Activated naive CD8-positive, alpha-beta T cell treated with anti-CD3 and anti-CD28 coated beads, Interleukin-2, amount 10 ng/mL, durations not matched to agents 7 days and 5 days (primary cell): ENCODE data around the gene CXCL5. TPM values are rescaled to one million over a fixed set of nuclear protein-coding genes. Genes with fewer than 3 reads are reported as not detected.
"Not testable (repeated sequence)": the region's sequence is repeated elsewhere in the genome, so short reads cannot be mapped to it uniquely, and the experiment has no call there.

Experiments
- ATAC-seq: fragments of 150-1000 bp; cut with Tn5 transposase; one replicate; pipeline ENCODE4 v1.10.0; 2021; ENCODE audit warnings: low read depth, moderate library complexity
- POLR2A ChIA-PET: fragments of 350-600 bp; sonication (Branson Sonifier 250); formaldehyde crosslinking; loops from one replicate; lab custom pipeline; 2021; ENCODE audit warnings: antibody characterized with exemption; lab: Charles Lee
- DNase-seq: peaks from one replicate; pipeline ENCODE4 v3.0.0; 2021
- H3K27ac Mint-ChIP-seq: one replicate; pipeline ENCODE4 v1.8.0; 2022; ENCODE audit warnings: mild to moderate bottlenecking, mixed read lengths
- H3K27me3 Mint-ChIP-seq: one replicate; pipeline ENCODE4 v1.8.0; 2022; ENCODE audit warnings: mild to moderate bottlenecking, moderate library complexity, mixed read lengths
- H3K36me3 Mint-ChIP-seq: one replicate; pipeline ENCODE4 v1.8.0; 2021; ENCODE audit warnings: mild to moderate bottlenecking, mixed read lengths
- H3K4me1 Mint-ChIP-seq: one replicate; pipeline ENCODE4 v1.8.0; 2021; ENCODE audit warnings: mixed read lengths
- H3K4me3 Mint-ChIP-seq: one replicate; pipeline ENCODE4 v1.8.0; 2022; ENCODE audit warnings: mild to moderate bottlenecking, moderate library complexity, mixed read lengths
- H3K9me3 Mint-ChIP-seq: one replicate; pipeline ENCODE4 v1.8.0; 2021; ENCODE audit warnings: mixed read lengths
- total RNA-seq, 2 experiments: library from RNA; stranded (reverse); gene quantifications; one replicate each; pipeline ENCODE4 v1.2.3, GENCODE V29; 2021

Gene CXCL5
- total RNA-seq, 2 experiments from 2014 or later = not detected

GRCh38 chr4:73976217-73976616 lies 22.3 kb downstream of the CXCL5 start:
- no peaks in the 10 kb centered on the region for H3K4me1 Mint-ChIP-seq
- peaks cover 3% of the 10 kb centered on the region for H3K9me3 Mint-ChIP-seq
- no peak for DNase-seq

DNA sequence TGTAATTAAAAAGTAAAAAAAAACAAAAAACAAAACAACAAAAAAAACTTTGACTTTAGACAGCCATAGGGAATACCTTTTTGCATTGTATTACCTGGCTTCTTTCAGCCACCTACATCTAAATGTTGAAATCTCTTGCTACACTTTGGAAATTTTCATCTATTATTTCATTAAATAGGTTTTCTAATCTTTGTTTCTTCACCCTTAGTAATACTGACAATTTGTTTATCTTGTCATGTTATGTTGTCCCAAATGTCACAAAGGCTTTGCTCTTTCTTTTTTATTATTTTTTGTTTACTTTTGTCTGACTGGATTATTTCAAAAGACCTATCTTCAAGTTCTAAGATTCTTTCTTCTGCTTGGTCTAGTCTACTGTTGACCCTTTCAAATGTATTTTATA lies 24.1 kb downstream of the CXCL5 start:
- no peak for ATAC-seq
- POLR2A ChIA-PET = no interaction called here

More at GRCh38 chr4:73976217-73976616, 22.3 kb downstream of the CXCL5 start:
- no peaks in the 10 kb centered on the region for H3K36me3 Mint-ChIP-seq
- H3K27me3 Mint-ChIP-seq = no peaks in the 10 kb centered on the region
- no peak for ATAC-seq
- H3K27ac Mint-ChIP-seq = no peak overlapping the region
- POLR2A ChIA-PET = no interaction called here
- no peak overlapping the region for H3K4me3 Mint-ChIP-seq

GRCh38 chr4:73970945-73971344 lies 27.5 kb downstream of the CXCL5 start:
- H3K27me3 Mint-ChIP-seq = no peaks in the 10 kb centered on the region
- no peak for DNase-seq
- H3K4me3 Mint-ChIP-seq = no peak overlapping the region
- no peaks in the 10 kb centered on the region for H3K4me1 Mint-ChIP-seq
- no peaks in the 10 kb centered on the region for H3K36me3 Mint-ChIP-seq
- POLR2A ChIA-PET = no interaction called here
- ATAC-seq = no peak
- H3K9me3 Mint-ChIP-seq = peaks cover 3% of the 10 kb centered on the region
- H3K27ac Mint-ChIP-seq = no peak overlapping the region

More for the DNA sequence above, 24.1 kb downstream of the CXCL5 start:
- no peaks in the 10 kb centered on the region for H3K4me1 Mint-ChIP-seq
- no peak overlapping the region for H3K4me3 Mint-ChIP-seq
- H3K36me3 Mint-ChIP-seq = no peaks in the 10 kb centered on the region
- no peak overlapping the region for H3K27ac Mint-ChIP-seq
- peaks cover 3% of the 10 kb centered on the region for H3K9me3 Mint-ChIP-seq
- no peaks in the 10 kb centered on the region for H3K27me3 Mint-ChIP-seq
- no peak for DNase-seq

DNA sequence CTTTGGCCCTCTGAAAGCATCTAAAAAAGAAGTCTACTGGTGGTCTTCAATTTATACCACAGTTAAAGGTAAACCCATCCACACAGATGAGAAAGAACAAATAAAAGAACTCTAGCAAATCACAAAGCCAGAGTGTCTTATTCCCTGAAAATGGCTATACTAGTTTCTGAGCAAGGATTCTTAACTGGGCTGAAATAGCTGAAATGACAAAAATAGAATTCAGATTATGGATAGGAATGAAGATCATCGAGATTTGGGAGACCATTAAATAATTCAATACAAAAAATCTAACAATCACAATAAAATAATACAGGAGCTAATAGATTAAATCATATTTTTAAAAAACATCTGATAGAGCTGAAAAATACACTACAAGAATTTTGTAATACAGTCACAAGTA lies 28.5 kb downstream of the CXCL5 start:
- DNase-seq (no peak), ATAC-seq (no peak)
- Mint-ChIP-seq H3K27ac (no peak overlapping the region), H3K27me3 (no peaks in the 10 kb centered on the region), H3K4me3 (no peak overlapping the region), H3K9me3 (peaks cover 3% of the 10 kb centered on the region), H3K36me3 (no peaks in the 10 kb centered on the region), H3K4me1 (no peaks in the 10 kb centered on the region)
- POLR2A ChIA-PET = no interaction called here

- no peaks in the 10 kb centered on the region for H3K27me3 Mint-ChIP-seq
- no peak for DNase-seq
- no peak overlapping the region for H3K27ac Mint-ChIP-seq
- H3K9me3 Mint-ChIP-seq = peaks cover 4% of the 10 kb centered on the region
- H3K4me1 Mint-ChIP-seq = no peaks in the 10 kb centered on the region
- POLR2A ChIA-PET = no interaction called here
- H3K4me3 Mint-ChIP-seq = no peak overlapping the region
- no peaks in the 10 kb centered on the region for H3K36me3 Mint-ChIP-seq
- ATAC-seq = no peak
These were observed 30.6 kb downstream of the CXCL5 start for GRCh38 chr4:73967866-73968265.

DNA sequence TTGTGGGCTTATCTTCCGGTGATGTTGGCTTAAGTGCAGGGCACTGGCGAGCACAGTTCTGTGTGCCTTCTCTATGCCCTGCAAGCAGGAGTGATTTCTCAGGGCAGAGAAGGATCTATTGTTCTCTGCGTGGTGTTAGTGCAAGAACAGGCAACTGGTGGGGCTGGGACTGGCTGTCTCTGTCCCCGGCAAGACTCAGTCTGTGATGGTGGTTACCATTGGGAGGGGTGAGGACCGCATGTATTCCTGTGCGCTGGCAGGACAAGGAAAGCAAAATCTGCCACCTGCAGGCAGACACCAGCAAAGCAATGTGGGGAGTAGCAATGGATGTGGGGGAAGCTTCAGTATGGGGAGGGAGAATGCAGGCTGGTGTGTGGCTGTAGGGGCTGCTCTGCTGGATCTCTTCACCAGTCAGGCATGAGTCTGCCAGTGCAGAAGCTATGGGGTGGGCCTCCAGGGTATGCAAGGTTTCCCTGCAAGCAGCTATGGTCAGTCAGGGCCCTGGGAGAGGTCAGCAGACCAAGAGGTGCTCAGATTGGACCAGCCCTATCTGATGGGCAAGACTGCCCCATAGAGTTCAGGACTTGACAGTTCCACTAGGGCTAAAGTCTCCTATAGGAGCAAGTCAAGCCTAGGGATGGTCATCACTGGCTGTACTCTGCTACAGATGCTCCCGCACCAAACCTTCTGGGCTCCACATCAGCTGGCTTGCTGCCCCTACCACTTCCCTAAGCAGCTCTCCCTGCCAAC lies 33.4 kb downstream of the CXCL5 start:
- no peaks in the 10 kb centered on the region for H3K36me3 Mint-ChIP-seq
- ATAC-seq = no peak
- no peak overlapping the region for H3K27ac Mint-ChIP-seq
- H3K9me3 Mint-ChIP-seq = peaks cover 4% of the 10 kb centered on the region
- POLR2A ChIA-PET = no interaction called here
- H3K27me3 Mint-ChIP-seq = no peaks in the 10 kb centered on the region
- no peaks in the 10 kb centered on the region for H3K4me1 Mint-ChIP-seq
- no peak for DNase-seq
- H3K4me3 Mint-ChIP-seq = no peak overlapping the region

DNA sequence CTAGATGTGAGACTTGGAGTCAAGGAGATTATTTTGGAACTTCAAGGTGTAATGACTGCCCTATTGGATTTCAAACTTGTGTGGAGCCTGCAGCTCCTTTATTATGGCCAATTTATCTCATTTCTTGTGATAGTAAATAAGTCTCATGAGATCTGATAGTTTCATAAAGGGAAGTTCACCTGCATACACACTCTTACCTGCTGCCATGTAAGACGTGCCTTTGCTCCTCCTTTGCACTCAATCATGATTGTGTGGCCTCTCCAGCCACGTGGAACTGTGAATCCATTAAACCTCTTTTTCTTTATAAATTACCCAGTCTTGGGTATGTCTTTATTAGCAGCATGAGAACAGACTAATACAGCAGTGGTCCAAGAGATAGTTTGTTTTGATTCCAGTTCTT lies 35.8 kb downstream of the CXCL5 start:
- POLR2A ChIA-PET = no interaction called here
- no peak for ATAC-seq

GRCh38 chr4:73959041-73959440 lies 39.4 kb downstream of the CXCL5 start:
- H3K27ac Mint-ChIP-seq, H3K4me3 Mint-ChIP-seq, H3K9me3 Mint-ChIP-seq, H3K27me3 Mint-ChIP-seq, H3K36me3 Mint-ChIP-seq, POLR2A ChIA-PET, DNase-seq, ATAC-seq, H3K4me1 Mint-ChIP-seq: not testable (repeated sequence)

More for the DNA sequence above, 35.8 kb downstream of the CXCL5 start:
- no peak for DNase-seq
- no peaks in the 10 kb centered on the region for H3K36me3 Mint-ChIP-seq
- H3K4me1 Mint-ChIP-seq = no peaks in the 10 kb centered on the region
- no peak overlapping the region for H3K27ac Mint-ChIP-seq
- H3K27me3 Mint-ChIP-seq = no peaks in the 10 kb centered on the region
- no peak overlapping the region for H3K4me3 Mint-ChIP-seq
- peaks cover 4% of the 10 kb centered on the region for H3K9me3 Mint-ChIP-seq

DNA sequence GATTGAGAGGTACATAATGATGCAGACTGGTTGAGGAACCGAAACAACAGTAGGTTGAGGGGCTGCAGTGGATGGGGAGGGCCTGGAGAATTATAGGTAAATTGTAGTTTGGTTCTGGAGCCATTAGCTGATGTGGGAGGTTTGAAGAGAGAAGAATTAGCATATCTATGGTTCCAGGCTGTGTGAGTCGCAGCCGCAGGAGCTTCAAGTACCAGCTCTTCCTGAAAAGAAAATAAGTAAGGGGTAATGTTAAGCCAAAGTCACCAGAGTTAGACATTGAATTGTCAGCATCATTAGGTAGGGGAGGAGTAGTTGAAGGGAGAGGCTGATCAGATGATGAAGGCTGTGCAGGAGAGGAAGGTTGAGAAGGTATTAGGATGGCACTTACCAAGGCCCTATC lies 46.1 kb downstream of the CXCL5 start:
- H3K27ac Mint-ChIP-seq = no peak overlapping the region
- POLR2A ChIA-PET = no interaction called here

DNA sequence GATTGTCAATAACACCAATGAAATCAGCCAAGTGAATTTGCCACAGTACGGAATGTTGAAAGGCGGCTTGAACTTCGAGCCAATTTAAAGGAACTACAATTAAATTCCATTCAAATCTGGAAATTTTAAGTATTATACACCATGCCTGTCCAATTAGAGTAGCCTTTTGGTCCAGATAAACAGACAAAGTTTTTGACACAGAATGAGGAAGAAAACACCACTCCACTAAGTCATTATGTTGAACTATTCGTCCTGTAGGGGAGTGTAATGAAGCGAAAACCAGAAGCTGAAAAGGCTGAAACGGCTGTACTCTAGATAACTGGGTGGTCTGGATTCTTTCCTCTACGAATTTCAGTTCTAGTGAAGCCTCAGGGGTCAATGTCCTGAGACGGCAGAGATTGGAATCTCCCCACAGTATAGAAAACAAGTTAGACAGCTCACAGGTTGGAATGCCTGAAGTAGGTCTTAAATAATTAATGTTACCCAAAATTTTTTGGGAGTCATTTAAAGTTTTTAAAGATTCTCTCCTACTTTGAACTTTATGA lies 48.0 kb downstream of the CXCL5 start:
- H3K4me3 Mint-ChIP-seq, ATAC-seq, H3K27me3 Mint-ChIP-seq, H3K27ac Mint-ChIP-seq, H3K36me3 Mint-ChIP-seq, H3K4me1 Mint-ChIP-seq, POLR2A ChIA-PET, DNase-seq, H3K9me3 Mint-ChIP-seq: not testable (repeated sequence)

More for the DNA sequence above, 46.1 kb downstream of the CXCL5 start:
- no peak for DNase-seq
- Mint-ChIP-seq H3K4me1 (no peaks in the 10 kb centered on the region), H3K36me3 (no peaks in the 10 kb centered on the region), H3K27me3 (no peaks in the 10 kb centered on the region), H3K4me3 (no peak overlapping the region), H3K9me3 (peaks cover 4% of the 10 kb centered on the region)
- ATAC-seq = no peak

DNA sequence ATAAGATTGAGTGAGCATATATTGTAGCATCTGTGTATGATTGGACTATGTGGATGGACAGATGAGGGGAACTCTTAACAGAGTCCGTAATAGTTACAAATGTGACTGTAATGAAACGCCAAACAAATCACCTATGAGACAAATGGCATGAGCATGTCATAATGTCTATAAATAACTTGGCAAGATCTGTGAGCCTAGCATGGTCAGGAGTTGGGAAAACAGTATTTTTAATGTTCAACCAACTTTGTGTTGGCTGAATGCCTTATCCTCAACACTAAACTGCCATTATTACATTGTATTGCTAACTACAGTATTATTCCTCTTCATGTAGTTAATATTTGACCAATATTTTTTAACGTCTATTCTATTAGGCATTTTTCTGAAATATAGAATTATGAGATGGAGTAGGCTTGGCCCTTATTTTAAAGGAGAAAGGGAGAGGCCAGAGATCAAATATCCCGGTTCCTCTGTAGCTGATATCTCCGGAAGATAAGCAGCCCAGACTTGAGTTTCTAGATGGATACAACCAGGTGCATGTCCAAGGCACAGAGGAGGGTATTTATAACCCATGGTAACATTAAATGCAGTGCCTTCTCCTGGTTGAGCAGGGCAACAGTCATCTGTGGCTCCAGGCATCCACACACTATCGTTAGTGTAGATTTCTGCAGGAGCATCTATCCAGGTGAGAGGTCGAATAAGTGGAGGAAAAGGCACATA lies 49.3 kb downstream of the CXCL5 start:
- Mint-ChIP-seq H3K4me1 (no peaks in the 10 kb centered on the region), H3K4me3 (no peak overlapping the region), H3K27ac (no peak overlapping the region), H3K36me3 (no peaks in the 10 kb centered on the region), H3K27me3 (peaks cover 19% of the 10 kb centered on the region), H3K9me3 (peaks cover 2% of the 10 kb centered on the region)
- no peak for DNase-seq
- POLR2A ChIA-PET = no interaction called here
- ATAC-seq = no peak

DNA sequence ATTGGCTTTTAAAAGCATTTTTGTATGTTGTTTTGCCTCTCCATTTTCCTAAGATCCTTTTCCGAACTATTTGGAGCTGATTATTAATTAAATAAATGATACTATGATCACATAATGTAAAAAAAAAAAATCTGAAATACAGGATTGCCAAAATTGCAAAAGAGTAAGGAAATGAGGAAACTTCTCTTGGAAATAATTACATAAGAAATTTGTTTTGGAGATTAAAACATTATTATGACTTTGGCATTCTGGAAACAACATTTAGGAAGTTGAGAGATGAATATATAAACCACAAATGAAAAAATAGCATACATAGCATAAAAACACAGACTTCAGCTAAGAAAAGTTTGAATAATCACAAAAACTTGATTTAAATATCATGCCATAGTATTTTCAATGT lies 50.2 kb downstream of the CXCL5 start:
- H3K36me3 Mint-ChIP-seq = no peaks in the 10 kb centered on the region
- no peaks in the 10 kb centered on the region for H3K4me1 Mint-ChIP-seq
- no peak overlapping the region for H3K27ac Mint-ChIP-seq
- H3K27me3 Mint-ChIP-seq = peaks cover 26% of the 10 kb centered on the region
- H3K4me3 Mint-ChIP-seq = no peak overlapping the region
- H3K9me3 Mint-ChIP-seq = peaks cover 1% of the 10 kb centered on the region
- POLR2A ChIA-PET = no interaction called here
- ATAC-seq = no peak
- DNase-seq = no peak

DNA sequence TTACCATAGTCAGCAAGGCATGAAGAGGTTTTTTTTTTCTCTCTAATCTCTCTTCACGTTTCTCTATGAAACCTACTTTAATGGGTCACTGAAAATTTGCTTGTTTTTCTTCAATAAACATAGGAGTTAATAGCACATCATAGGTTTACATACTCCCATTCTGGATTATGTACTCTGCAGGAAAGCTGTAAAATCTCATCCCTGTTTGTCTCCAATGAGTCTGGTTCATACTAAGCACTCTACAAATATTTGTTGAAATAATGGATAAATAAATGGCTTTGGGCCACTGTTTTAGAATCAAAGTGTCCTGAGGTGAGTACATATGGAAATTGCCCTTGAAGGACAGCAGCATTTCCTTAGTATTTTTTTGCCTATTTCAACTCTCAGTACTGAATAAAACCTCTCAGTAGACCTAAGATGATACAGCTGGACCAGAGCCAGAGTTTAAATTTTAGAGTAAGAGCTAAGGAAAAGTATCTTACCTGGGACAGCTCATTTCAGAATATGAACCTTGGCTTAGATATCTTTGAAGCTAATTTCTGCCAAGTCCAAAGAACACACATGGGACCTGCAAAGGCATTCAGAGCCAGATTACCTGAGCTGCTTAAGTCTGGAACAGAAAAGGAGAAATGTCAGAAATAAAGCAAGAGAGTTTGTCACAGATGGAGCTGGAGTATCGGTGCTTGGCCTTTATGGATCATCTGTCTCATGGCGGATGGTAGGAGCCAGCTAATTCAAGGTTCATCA lies 51.1 kb downstream of the CXCL5 start:
- Mint-ChIP-seq H3K27me3 (peaks cover 32% of the 10 kb centered on the region), H3K4me3 (no peak overlapping the region), H3K36me3 (no peaks in the 10 kb centered on the region), H3K9me3 (peaks cover under 1% of the 10 kb centered on the region), H3K27ac (no peak overlapping the region), H3K4me1 (no peaks in the 10 kb centered on the region)
- DNase-seq (no peak), ATAC-seq (no peak)
- POLR2A ChIA-PET = no interaction called here
